SU-DHL-6 (cell line): ENCODE results near the gene CCPG1.

Source experiments
- CTCF ChIP-seq: fragments of 200-600 bp; sonication (generic); IDR thresholded peaks from one replicate; pipeline ENCODE4 v1.5.1; 2017; ENCODE audit warnings: antibody characterized with exemption, mild to moderate bottlenecking, low read length, moderate library complexity; ENCODE audit not compliant: insufficient read depth, poor library complexity, severe bottlenecking
- EZH2phosphoT487 ChIP-seq: fragments of 200-600 bp; sonication (generic), shearing (Covaris generic); conservative IDR thresholded peaks from 2 replicates; pipeline ENCODE4 v1.6.1; 2018; ENCODE audit warnings: mild to moderate bottlenecking, antibody characterized with exemption, low read length, moderate library complexity, mixed read lengths

GRCh38 chr15:55407498-55408011 lies 604 bp downstream of the CCPG1 start:
- TF ChIP-seq CTCF, result no peak
- TF ChIP-seq EZH2phosphoT487, result no peak
